Naive thymus-derived CD8-positive, alpha-beta T cell (primary cell): ENCODE results near the gene FRS2. TPM values are rescaled to one million over a fixed set of nuclear protein-coding genes. Genes with fewer than 3 reads are reported as not detected.
"Not testable (repeated sequence)": the region's sequence is repeated elsewhere in the genome, so short reads cannot be mapped to it uniquely, and the experiment has no call there.

Experiments
- ATAC-seq, 2 donors: fragments of 150-1000 bp; cut with Tn5 transposase in 1 of 2; sonication (Bioruptor Pico), chemical (Tn5 transposase) in 1 of 2; 1 replicate in 1 of 2; 2 replicates in 1 of 2; pipeline ENCODE4 v1.10.0; 2021; ENCODE audit warnings: mild to moderate bottlenecking in 2 of 2, moderate library complexity in 2 of 2
- POLR2A ChIA-PET: fragments of 350-600 bp; sonication (Branson Sonifier 250); formaldehyde crosslinking; loops from one replicate; lab custom pipeline; 2021; ENCODE audit warnings: antibody characterized with exemption; lab: Charles Lee
- DNase-seq, 10 donors: peaks; one replicate each; pipeline versions ENCODE4 v3.0.0 to v3.0.0-alpha.2; 2020 to 2022
- H3K27ac Mint-ChIP-seq, 10 donors: one replicate each; pipeline ENCODE4 v1.8.0; 2020 to 2022; ENCODE audit warnings: mild to moderate bottlenecking in 10 of 10, mixed read lengths in 10 of 10, moderate library complexity in 4 of 10, inconsistent platforms in 1 of 10
- H3K27me3 Mint-ChIP-seq, 5 donors: one replicate each; pipeline ENCODE4 v1.8.0; 2021 to 2022; ENCODE audit warnings: mixed read lengths in 5 of 5
- H3K36me3 Mint-ChIP-seq, 3 donors: one replicate each; pipeline ENCODE4 v1.8.0; 2020 to 2022; ENCODE audit warnings: mixed read lengths in 3 of 3, mild to moderate bottlenecking in 2 of 3, inconsistent platforms in 1 of 3
- H3K4me1 Mint-ChIP-seq, 4 donors: one replicate each; pipeline ENCODE4 v1.8.0; 2021 to 2022; ENCODE audit warnings: mixed read lengths in 4 of 4
- H3K4me3 Mint-ChIP-seq, 10 donors: one replicate each; pipeline ENCODE4 v1.8.0; 2020 to 2022; ENCODE audit warnings: mild to moderate bottlenecking in 10 of 10, mixed read lengths in 10 of 10, moderate library complexity in 6 of 10, inconsistent platforms in 1 of 10
- H3K9me3 Mint-ChIP-seq, 9 donors: one replicate each; pipeline ENCODE4 v1.8.0; 2020 to 2022; ENCODE audit warnings: mixed read lengths in 9 of 9, mild to moderate bottlenecking in 3 of 9, inconsistent platforms in 1 of 9, moderate library complexity in 1 of 9
- polyA plus RNA-seq, 3 donors: library from polyadenylated mRNA; unstranded; fragments of 300-500 nt; fragmentation: Illumina TruSeq; gene quantifications; one replicate each; pipeline ENCODE4 v1.2.3, GENCODE V29; 2021
- total RNA-seq, 8 experiments: library from RNA in 2 of 8; stranded (reverse) in 2 of 8; gene quantifications; one replicate each; pipeline ENCODE4 v1.2.3 and lab custom pipeline; 2021 to 2026

FRS2 gene
- total and polyA plus RNA-seq, 5 experiments from 2014 or later: 11.1 to 33.5 (median 12.3) TPM

GRCh38 chr12:69603556-69603955 is 133.4 kb downstream of the FRS2 start:
- H3K27me3 Mint-ChIP-seq, H3K4me1 Mint-ChIP-seq, H3K4me3 Mint-ChIP-seq, POLR2A ChIA-PET, ATAC-seq, H3K9me3 Mint-ChIP-seq, DNase-seq, H3K27ac Mint-ChIP-seq: not testable (repeated sequence)
- H3K36me3 Mint-ChIP-seq: peaks cover 14 to 48% (median 19%) of the 10 kb centered on the region in 3 donors

GRCh38 chr12:69604275-69604674 is 134.1 kb downstream of the FRS2 start:
- H3K4me3 Mint-ChIP-seq, ATAC-seq, POLR2A ChIA-PET: not testable (repeated sequence)

GRCh38 chr12:69608114-69608513 is 137.9 kb downstream of the FRS2 start:
- Mint-ChIP-seq H3K4me3 (no peak overlapping the region), H3K4me1 (peaks cover 0 to 8% (median 0%) of the 10 kb centered on the region in 4 donors), H3K36me3 (peaks cover 3 to 4% (median 4%) of the 10 kb centered on the region in 3 donors), H3K9me3 (no peaks in the 10 kb centered on the region), H3K27ac (no peak overlapping the region), H3K27me3 (peaks cover 0 to 4% (median 2%) of the 10 kb centered on the region in 5 donors)
- POLR2A ChIA-PET: no interaction called here
- DNase-seq: no peak
- ATAC-seq: no peak

More at GRCh38 chr12:69604275-69604674, 134.1 kb downstream of the FRS2 start:
- not testable (repeated sequence) for H3K27me3 Mint-ChIP-seq, H3K9me3 Mint-ChIP-seq, H3K27ac Mint-ChIP-seq, H3K4me1 Mint-ChIP-seq, DNase-seq
- H3K36me3 Mint-ChIP-seq: peaks cover 14 to 40% (median 15%) of the 10 kb centered on the region in 3 donors

GRCh38 chr12:69610126-69610525 is 139.9 kb downstream of the FRS2 start:
- Mint-ChIP-seq H3K36me3 (no peaks in the 10 kb centered on the region), H3K4me3 (no peak overlapping the region), H3K9me3 (no peaks in the 10 kb centered on the region), H3K27me3 (peaks cover 0 to 7% (median 2%) of the 10 kb centered on the region in 5 donors), H3K4me1 (peaks cover 0 to 8% (median 0%) of the 10 kb centered on the region in 4 donors), H3K27ac (no peak overlapping the region)
- no peak for DNase-seq
- POLR2A ChIA-PET: no interaction called here
- no peak for ATAC-seq

- Mint-ChIP-seq H3K4me1 (peaks cover 0 to 8% (median 0%) of the 10 kb centered on the region in 4 donors), H3K27ac (no peak within 1 kb of the TSS), H3K9me3 (no peaks in the 10 kb centered on the region), H3K4me3 (no peak within 1 kb of the TSS), H3K27me3 (peaks cover 0 to 7% (median 7%) of the 10 kb centered on the region in 5 donors), H3K36me3 (no peaks in the 10 kb centered on the region)
- ATAC-seq (no peak), DNase-seq (no peak)
- POLR2A ChIA-PET: no interaction called here
Observed at GRCh38 chr12:69610729-69611128, 140.5 kb downstream of the FRS2 start, which contains the start of gene LRRC10. LRRC10 (minus strand) TSS chr12:69610907; CDS start chr12:69610838, 69 bp downstream.

- Mint-ChIP-seq H3K36me3 (no peaks in the 10 kb centered on the region), H3K27me3 (peaks cover 5 to 21% (median 11%) of the 10 kb centered on the region in 5 donors), H3K4me1 (peaks cover 0 to 6% (median 0%) of the 10 kb centered on the region in 4 donors), H3K9me3 (no peaks in the 10 kb centered on the region), H3K4me3 (no peak overlapping the region), H3K27ac (no peak overlapping the region)
- ATAC-seq (no peak), DNase-seq (no peak)
- POLR2A ChIA-PET: no interaction called here
Observed at GRCh38 chr12:69613351-69613750, 143.2 kb downstream of the FRS2 start.

- Mint-ChIP-seq H3K27me3 (peaks cover 5 to 21% (median 12%) of the 10 kb centered on the region in 5 donors), H3K9me3 (no peaks in the 10 kb centered on the region), H3K4me1 (no peaks in the 10 kb centered on the region), H3K27ac (no peak overlapping the region), H3K36me3 (no peaks in the 10 kb centered on the region), H3K4me3 (no peak overlapping the region)
- ATAC-seq (no peak), DNase-seq (no peak)
- POLR2A ChIA-PET: no interaction called here
Observed at GRCh38 chr12:69616025-69616424, 145.8 kb downstream of the FRS2 start.

GRCh38 chr12:69619050-69619449 is 148.9 kb downstream of the FRS2 start:
- H3K4me1 Mint-ChIP-seq: peaks cover 0 to 1% (median 0%) of the 10 kb centered on the region in 4 donors
- no peaks in the 10 kb centered on the region for H3K36me3 Mint-ChIP-seq
- POLR2A ChIA-PET: no interaction called here
- ATAC-seq (no peak), DNase-seq (no peak)
- no peak overlapping the region for H3K4me3 Mint-ChIP-seq
- H3K27ac Mint-ChIP-seq: no peak overlapping the region
- H3K9me3 Mint-ChIP-seq: no peaks in the 10 kb centered on the region
- peaks cover 7 to 37% (median 12%) of the 10 kb centered on the region in 5 donors for H3K27me3 Mint-ChIP-seq

GRCh38 chr12:69620077-69620476 is 149.9 kb downstream of the FRS2 start:
- Mint-ChIP-seq H3K4me3 (no peak overlapping the region), H3K27ac (no peak overlapping the region), H3K9me3 (no peaks in the 10 kb centered on the region), H3K27me3 (peaks cover 7 to 37% (median 12%) of the 10 kb centered on the region in 5 donors), H3K36me3 (no peaks in the 10 kb centered on the region), H3K4me1 (peaks cover 0 to 1% (median 0%) of the 10 kb centered on the region in 4 donors)
- ATAC-seq: no peak
- POLR2A ChIA-PET: no interaction called here
- no peak for DNase-seq

GRCh38 chr12:69620921-69621320 is 150.7 kb downstream of the FRS2 start:
- Mint-ChIP-seq H3K27me3 (peaks cover 6 to 28% (median 12%) of the 10 kb centered on the region in 5 donors), H3K9me3 (no peaks in the 10 kb centered on the region), H3K36me3 (no peaks in the 10 kb centered on the region), H3K4me1 (peaks cover 0 to 1% (median 0%) of the 10 kb centered on the region in 4 donors), H3K4me3 (no peak overlapping the region), H3K27ac (no peak overlapping the region)
- ATAC-seq: no peak
- no peak for DNase-seq
- POLR2A ChIA-PET: no interaction called here

- H3K36me3 Mint-ChIP-seq: no peaks in the 10 kb centered on the region
- POLR2A ChIA-PET: no interaction called here
- no peak overlapping the region for H3K27ac Mint-ChIP-seq
- no peaks in the 10 kb centered on the region for H3K9me3 Mint-ChIP-seq
- H3K4me3 Mint-ChIP-seq: no peak overlapping the region
- peaks cover 6 to 25% (median 12%) of the 10 kb centered on the region in 5 donors for H3K27me3 Mint-ChIP-seq
- no peak for DNase-seq
- no peak for ATAC-seq
- peaks cover 0 to 1% (median 0%) of the 10 kb centered on the region in 4 donors for H3K4me1 Mint-ChIP-seq
Observed at GRCh38 chr12:69621551-69621950, 151.4 kb downstream of the FRS2 start.

GRCh38 chr12:69623970-69624369 is 153.8 kb downstream of the FRS2 start:
- Mint-ChIP-seq H3K4me1 (peaks cover 0 to 1% (median 0%) of the 10 kb centered on the region in 4 donors), H3K9me3 (no peaks in the 10 kb centered on the region), H3K36me3 (no peaks in the 10 kb centered on the region), H3K27me3 (peaks cover 0 to 16% (median 4%) of the 10 kb centered on the region in 5 donors), H3K4me3 (no peak overlapping the region), H3K27ac (no peak overlapping the region)
- POLR2A ChIA-PET: interaction anchor here (0.6 kb wide), 1 partner anchor 1400 kb away, joined by 6 read pairs; no protein-coding TSS in a partner anchor
- ATAC-seq: no peak
- no peak for DNase-seq

GRCh38 chr12:69627501-69627900 is 157.3 kb downstream of the FRS2 start:
- POLR2A ChIA-PET: no interaction called here
- Mint-ChIP-seq H3K36me3 (no peaks in the 10 kb centered on the region), H3K4me1 (peaks cover 0 to 5% (median 3%) of the 10 kb centered on the region in 4 donors), H3K9me3 (no peaks in the 10 kb centered on the region), H3K27ac (no peak overlapping the region), H3K4me3 (no peak overlapping the region), H3K27me3 (peaks cover 0 to 2% (median 0%) of the 10 kb centered on the region in 5 donors)
- ATAC-seq (no peak), DNase-seq (no peak)
